Keratinocyte (primary cell): Measurements from ENCODE around the gene UNC93A.
"Not testable (repeated sequence)": the region's sequence is repeated elsewhere in the genome, so short reads cannot be mapped to it uniquely, and the experiment has no call there.

ENCODE experiments used
- EZH2 ChIP-seq: IDR thresholded peaks from one replicate; pipeline ENCODE4 v1.6.1; 2012; ENCODE audit warnings: inconsistent platforms, mild to moderate bottlenecking, low read length, moderate library complexity
- TF ChIP-seq, protein P1 (sequence below), 3 experiments: IDR thresholded peaks in 1 of 3; conservative IDR thresholded peaks in 1 of 3; optimal IDR thresholded peaks in 1 of 3; 2 replicates in 2 of 3; 3 replicates in 1 of 3; pipeline versions ENCODE3 to v1.5.1; 2011; ENCODE audit warnings: low read length in 3 of 3, mild to moderate bottlenecking in 3 of 3, moderate library complexity in 2 of 3, control low read depth in 1 of 3, inconsistent platforms in 1 of 3; ENCODE audit not compliant: insufficient read depth in 2 of 3; ENCODE audit errors: extremely low read depth in 1 of 3

DNA sequence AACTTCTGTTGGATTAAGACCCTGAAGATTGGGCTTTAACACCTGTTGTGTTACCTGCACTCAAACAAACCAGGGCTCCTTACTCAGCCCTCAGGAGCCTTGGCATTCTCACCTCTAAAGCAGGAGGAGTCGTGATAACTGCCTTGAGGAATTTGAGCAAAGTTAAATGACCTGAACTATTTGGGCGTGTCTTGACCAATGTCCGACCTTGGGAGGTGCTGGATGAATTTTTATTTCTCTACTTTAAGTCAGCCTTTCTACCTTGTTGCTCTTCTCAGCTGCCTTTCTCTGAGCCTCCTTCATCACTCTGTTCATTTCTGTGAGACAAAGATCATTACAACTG is 23.6 kb upstream of the UNC93A start:
- TF ChIP-seq, protein P1, sequence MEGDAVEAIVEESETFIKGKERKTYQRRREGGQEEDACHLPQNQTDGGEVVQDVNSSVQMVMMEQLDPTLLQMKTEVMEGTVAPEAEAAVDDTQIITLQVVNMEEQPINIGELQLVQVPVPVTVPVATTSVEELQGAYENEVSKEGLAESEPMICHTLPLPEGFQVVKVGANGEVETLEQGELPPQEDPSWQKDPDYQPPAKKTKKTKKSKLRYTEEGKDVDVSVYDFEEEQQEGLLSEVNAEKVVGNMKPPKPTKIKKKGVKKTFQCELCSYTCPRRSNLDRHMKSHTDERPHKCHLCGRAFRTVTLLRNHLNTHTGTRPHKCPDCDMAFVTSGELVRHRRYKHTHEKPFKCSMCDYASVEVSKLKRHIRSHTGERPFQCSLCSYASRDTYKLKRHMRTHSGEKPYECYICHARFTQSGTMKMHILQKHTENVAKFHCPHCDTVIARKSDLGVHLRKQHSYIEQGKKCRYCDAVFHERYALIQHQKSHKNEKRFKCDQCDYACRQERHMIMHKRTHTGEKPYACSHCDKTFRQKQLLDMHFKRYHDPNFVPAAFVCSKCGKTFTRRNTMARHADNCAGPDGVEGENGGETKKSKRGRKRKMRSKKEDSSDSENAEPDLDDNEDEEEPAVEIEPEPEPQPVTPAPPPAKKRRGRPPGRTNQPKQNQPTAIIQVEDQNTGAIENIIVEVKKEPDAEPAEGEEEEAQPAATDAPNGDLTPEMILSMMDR (optimal IDR thresholded peaks at IDR 0.05 in 1 of 3, IDR thresholded peaks at IDR 0.05 in 1 of 3, conservative IDR thresholded peaks at IDR 0.05 in 1 of 3; ENCODE audit: extremely low read depth in 1 of 3, insufficient read depth in 2 of 3, low read length in 3 of 3) = not testable (repeated sequence)
- TF ChIP-seq EZH2 = not testable (repeated sequence)
